Subcutaneous adipose tissue (tissue), 4 donors: ENCODE measurements around the gene CCR7. TPM values are rescaled to one million over a fixed set of nuclear protein-coding genes. Genes with fewer than 3 reads are reported as not detected.

Experiments used
- total RNA-seq, 4 donors: library from RNA; depleted of rRNA; stranded (reverse); fragments of >200 nt; gene quantifications; one replicate each; pipeline ENCODE4 v1.1.0, GENCODE V29; 2016
- TF ChIP-seq, protein P1 (sequence below): fragments of 450-650 bp; IDR thresholded peaks from one replicate; pipeline ENCODE4 v1.5.1; 2016; ENCODE audit warnings: low read depth, mild to moderate bottlenecking, control low read depth, antibody characterized with exemption, moderate library complexity

Gene CCR7
- total RNA-seq, 4 donors from 2014 or later, result 0.22 to 1.9 (median 0.65) TPM; not detected in 1

DNA sequence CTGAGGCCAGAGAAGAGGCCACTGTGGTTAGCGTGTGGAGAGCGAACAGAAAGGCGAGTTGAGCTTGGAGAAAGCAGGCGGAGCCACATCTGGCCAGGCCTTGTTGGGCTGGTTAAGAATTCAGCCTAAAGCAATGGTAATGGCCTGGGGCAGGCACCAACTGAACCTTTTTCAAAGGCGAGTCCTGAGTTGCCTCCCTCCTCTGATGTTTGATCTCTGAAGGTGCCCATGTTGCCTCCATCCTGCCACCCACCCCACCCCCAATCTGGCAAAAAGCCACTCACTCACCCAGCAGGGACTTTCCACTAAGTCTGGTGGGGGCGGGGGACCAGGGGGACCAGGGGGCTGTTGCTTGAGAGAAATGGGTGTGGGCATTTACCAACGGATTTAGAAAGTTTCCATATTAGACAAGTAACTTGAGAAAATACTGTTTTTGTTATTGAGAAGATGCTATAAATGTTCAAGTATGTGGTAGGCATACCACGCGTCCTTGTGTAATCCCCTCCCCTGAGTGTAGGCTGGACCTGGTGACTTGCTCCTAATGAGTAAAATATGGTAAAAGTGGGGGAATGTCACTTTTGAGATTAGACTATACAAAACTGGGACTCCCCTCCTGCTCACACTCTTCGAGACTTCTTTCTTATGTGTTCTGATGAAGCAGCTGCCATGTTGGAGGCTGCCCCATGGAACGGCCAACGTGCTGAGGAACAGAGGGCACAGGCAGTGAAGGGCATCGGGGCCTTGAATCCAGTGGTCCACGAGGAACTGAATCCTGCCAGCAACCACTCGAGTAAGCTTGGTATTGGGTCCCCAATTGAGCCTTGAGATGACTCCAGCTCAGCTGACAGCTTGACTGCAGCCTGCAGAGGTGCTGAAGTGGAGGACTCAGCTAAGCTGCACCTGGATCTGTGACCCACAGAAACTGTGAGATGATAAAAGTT, 34.0 kb downstream of the CCR7 start:
- TF ChIP-seq, protein P1, sequence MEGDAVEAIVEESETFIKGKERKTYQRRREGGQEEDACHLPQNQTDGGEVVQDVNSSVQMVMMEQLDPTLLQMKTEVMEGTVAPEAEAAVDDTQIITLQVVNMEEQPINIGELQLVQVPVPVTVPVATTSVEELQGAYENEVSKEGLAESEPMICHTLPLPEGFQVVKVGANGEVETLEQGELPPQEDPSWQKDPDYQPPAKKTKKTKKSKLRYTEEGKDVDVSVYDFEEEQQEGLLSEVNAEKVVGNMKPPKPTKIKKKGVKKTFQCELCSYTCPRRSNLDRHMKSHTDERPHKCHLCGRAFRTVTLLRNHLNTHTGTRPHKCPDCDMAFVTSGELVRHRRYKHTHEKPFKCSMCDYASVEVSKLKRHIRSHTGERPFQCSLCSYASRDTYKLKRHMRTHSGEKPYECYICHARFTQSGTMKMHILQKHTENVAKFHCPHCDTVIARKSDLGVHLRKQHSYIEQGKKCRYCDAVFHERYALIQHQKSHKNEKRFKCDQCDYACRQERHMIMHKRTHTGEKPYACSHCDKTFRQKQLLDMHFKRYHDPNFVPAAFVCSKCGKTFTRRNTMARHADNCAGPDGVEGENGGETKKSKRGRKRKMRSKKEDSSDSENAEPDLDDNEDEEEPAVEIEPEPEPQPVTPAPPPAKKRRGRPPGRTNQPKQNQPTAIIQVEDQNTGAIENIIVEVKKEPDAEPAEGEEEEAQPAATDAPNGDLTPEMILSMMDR, result no peak

DNA sequence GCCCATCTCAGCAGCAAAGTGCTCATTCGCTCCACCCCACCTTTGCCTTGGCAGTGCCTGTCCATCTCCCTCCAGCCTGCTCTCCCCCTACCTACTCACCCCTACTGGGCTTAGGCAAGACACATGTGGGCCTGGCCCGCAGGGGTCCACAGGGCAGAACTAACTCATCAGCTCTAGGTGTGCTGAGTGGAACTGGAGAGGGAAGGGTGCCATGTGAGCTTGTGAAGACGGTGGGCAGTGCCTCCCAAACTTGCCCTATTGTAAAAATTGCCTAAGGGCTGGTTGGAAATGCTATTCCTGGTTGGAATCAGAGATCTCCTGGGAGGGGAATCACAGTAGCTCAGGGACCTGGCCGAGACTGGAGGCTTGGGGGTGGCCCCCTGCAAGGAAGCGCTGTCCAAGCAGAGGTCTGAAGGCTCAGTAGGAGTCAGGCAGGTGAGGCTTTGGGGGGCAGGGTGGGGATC, 34.7 kb downstream of the CCR7 start:
- TF ChIP-seq, protein P1, result no peak

DNA sequence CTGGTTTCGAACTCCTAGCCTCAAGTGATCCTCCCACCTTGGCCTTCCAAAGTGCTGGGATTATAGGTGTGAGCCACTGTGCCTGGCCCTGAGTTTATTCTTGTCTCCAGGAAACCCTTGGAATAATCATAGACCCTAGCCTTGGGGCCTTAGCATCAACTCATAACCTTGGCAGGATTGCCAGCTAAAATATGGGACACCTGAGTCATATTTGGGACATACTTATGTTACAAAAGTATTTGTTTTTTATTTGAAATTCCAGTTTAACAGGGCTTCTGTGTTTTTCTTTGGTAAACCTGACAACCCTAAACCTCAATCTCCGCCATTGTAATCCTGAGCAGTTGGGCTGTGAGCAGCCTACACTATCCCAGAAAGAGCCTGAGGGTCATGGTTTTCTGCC, 35.3 kb downstream of the CCR7 start:
- TF ChIP-seq, protein P1, result no peak

DNA sequence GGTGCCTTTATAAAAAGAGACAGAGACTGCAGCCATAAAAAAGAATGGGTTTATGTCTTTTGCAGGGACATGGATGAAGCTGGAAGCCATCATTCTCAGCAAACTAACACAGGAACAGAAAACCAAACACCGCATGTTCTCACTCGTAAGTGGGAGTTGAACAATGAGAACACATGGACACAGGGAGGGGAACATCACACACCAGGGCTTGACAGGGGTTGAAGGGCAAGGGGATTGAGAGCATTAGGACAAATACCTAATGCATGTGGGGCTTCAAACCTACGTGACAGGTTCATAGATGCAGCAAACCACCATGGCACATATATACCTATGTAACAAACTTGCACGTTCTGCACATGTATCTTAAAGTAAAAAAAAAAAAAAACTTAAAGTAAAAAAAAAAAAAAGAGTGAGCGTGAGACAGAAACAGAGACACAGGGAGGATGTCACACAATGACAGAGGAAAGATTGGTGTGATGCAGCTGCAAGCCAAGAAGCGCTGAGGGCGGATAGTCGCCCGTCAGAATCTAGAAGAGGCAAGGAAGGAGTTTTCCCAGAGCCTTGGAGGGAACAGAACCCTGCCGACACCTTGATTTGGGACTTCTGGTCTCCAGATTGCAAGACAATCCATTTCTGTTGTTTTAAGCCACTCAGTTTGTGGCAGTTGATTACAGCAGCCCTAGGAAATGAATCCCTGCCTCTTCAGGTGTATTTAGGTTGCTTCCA, 36.4 kb downstream of the CCR7 start:
- TF ChIP-seq, protein P1, result no peak

- TF ChIP-seq, protein P1, result no peak
Measured at GRCh38 chr17:40526668-40527067, 38.6 kb downstream of the CCR7 start.

DNA sequence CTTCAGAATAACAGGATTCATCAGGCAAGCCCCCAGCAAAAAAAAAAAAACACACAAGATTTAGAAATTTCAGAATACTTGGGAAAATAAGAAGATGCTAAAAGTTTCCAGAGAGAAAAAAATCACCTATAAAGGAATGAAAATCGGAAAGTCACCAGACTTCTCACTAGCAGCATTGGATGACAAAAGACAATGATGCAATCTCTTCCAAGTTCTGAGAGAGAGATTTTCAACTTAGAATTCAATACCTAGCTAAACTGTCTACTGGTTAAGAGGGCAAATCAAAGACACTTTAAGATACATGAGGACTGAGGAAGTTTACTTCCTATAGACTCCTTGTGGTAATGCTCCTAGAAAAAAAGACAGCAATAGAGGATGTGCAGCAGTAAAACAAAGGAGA, 40.0 kb downstream of the CCR7 start:
- TF ChIP-seq, protein P1, result no peak
